Neural cell (in vitro differentiated cells): ENCODE data around the gene SOX18. TPM values are rescaled to one million over a fixed set of nuclear protein-coding genes. Genes with fewer than 3 reads are reported as not detected.

Experiments
- H2AFZ ChIP-seq: fragments of 200-600, 300-800 bp; sonication (generic), shearing (Covaris generic); 2 replicates; pipeline ENCODE4 v1.6.0; 2014; ENCODE audit warnings: low read depth, mild to moderate bottlenecking, antibody characterized with exemption, low read length, moderate library complexity
- H3F3A ChIP-seq: fragments of 200-600 bp; shearing (Covaris generic); 2 replicates; pipeline ENCODE4 v1.6.1; 2016; ENCODE audit warnings: mild to moderate bottlenecking, moderate library complexity, mixed read lengths, antibody characterized with exemption, low read length; ENCODE audit not compliant: insufficient read depth, poor library complexity, severe bottlenecking
- H3K27ac ChIP-seq: fragments of 200-600, 300-800 bp; sonication (generic), shearing (Covaris generic); 2 replicates; pipeline ENCODE4 v1.5.1; 2014; ENCODE audit warnings: mild to moderate bottlenecking, low read length, moderate library complexity
- H3K27me3 ChIP-seq: fragments of 300-800, 200-600 bp; sonication (generic), shearing (Covaris generic); 2 replicates; pipeline ENCODE4 v1.6.0; 2014; ENCODE audit warnings: mild to moderate bottlenecking, low read depth, low read length, moderate library complexity; ENCODE audit not compliant: insufficient read depth
- H3K36me3 ChIP-seq: fragments of 300-800, 200-600 bp; sonication (generic), shearing (Covaris generic); 2 replicates; pipeline ENCODE4 v1.5.1; 2014; ENCODE audit warnings: mild to moderate bottlenecking, antibody characterized with exemption, low read length, moderate library complexity; ENCODE audit not compliant: insufficient read depth
- H3K4me2 ChIP-seq: fragments of 300-800, 200-600 bp; sonication (generic), shearing (Covaris generic); 2 replicates; pipeline ENCODE4 v1.6.0; 2014; ENCODE audit warnings: mild to moderate bottlenecking, low read length
- H3K4me3 ChIP-seq: fragments of 300-800, 200-600 bp; sonication (generic), shearing (Covaris generic); 2 replicates; pipeline ENCODE4 v1.5.1; 2014; ENCODE audit warnings: mild to moderate bottlenecking, low read length, moderate library complexity
- H3K79me2 ChIP-seq: fragments of 200-600 bp; shearing (Covaris generic); replicated peaks from 2 replicates; pipeline ENCODE4 v1.6.0; 2014; ENCODE audit warnings: mild to moderate bottlenecking, low read length, moderate library complexity; ENCODE audit not compliant: insufficient read depth
- H3K9ac ChIP-seq: fragments of 300-800, 200-600 bp; sonication (generic), shearing (Covaris generic); 2 replicates; pipeline ENCODE4 v1.6.1; 2016; ENCODE audit warnings: mild to moderate bottlenecking, low read length, mixed read lengths
- H3K9me2 ChIP-seq: fragments of 200-600 bp; shearing (Covaris generic); 2 replicates; pipeline ENCODE4 v1.6.1; 2016; ENCODE audit warnings: mild to moderate bottlenecking, low read length, mixed read lengths; ENCODE audit not compliant: insufficient read depth
- H3K9me3 ChIP-seq: fragments of 200-600, 300-800 bp; sonication (generic), shearing (Covaris generic); 2 replicates; pipeline ENCODE4 v1.6.1; 2016; ENCODE audit warnings: mild to moderate bottlenecking, mixed run types, low read length, moderate library complexity, mixed read lengths
- H4K20me1 ChIP-seq: fragments of 200-600 bp; shearing (Covaris generic); 2 replicates; pipeline ENCODE4 v1.6.1; 2016; ENCODE audit warnings: mild to moderate bottlenecking, mixed run types; ENCODE audit not compliant: insufficient read depth
- EP300 ChIP-seq: fragments of 450-650 bp; conservative IDR thresholded peaks from 2 replicates; pipeline ENCODE4 v1.6.1; 2014; ENCODE audit warnings: antibody characterized with exemption, mild to moderate bottlenecking, moderate library complexity; ENCODE audit not compliant: poor library complexity, severe bottlenecking
- EZH2 ChIP-seq: fragments of 200-600, 300-800 bp; shearing (Covaris generic), sonication (generic); IDR thresholded peaks from 2 replicates; pipeline ENCODE4 v1.6.1; 2014; ENCODE audit warnings: antibody characterized with exemption, low read length, borderline replicate concordance, mild to moderate bottlenecking; ENCODE audit not compliant: insufficient read depth, poor library complexity, severe bottlenecking
- MXI1 ChIP-seq: fragments of 450-650 bp; conservative IDR thresholded peaks from 2 replicates; pipeline ENCODE4 v1.6.1; 2014; ENCODE audit warnings: antibody characterized with exemption, mild to moderate bottlenecking; ENCODE audit not compliant: poor library complexity, severe bottlenecking
- POLR2AphosphoS5 ChIP-seq: IDR thresholded peaks from 2 replicates; pipeline ENCODE4 v1.6.1; 2012
- RAD21 ChIP-seq: fragments of 450-650 bp; conservative IDR thresholded peaks from 2 replicates; pipeline ENCODE4 v1.6.1; 2014; ENCODE audit warnings: antibody characterized with exemption, mild to moderate bottlenecking, moderate library complexity
- REST ChIP-seq: IDR thresholded peaks from 2 replicates; pipeline ENCODE4 v1.6.1; 2012; ENCODE audit warnings: borderline replicate concordance
- SMC3 ChIP-seq: fragments of 450-650 bp; conservative IDR thresholded peaks from 2 replicates; pipeline ENCODE4 v1.6.1; 2014; ENCODE audit warnings: antibody characterized with exemption, mild to moderate bottlenecking, moderate library complexity; ENCODE audit not compliant: poor library complexity
- TAF1 ChIP-seq: IDR thresholded peaks from 2 replicates; pipeline ENCODE4 v1.6.1; 2012; ENCODE audit warnings: low read depth
- polyA plus RNA-seq: library from polyadenylated mRNA; depleted of rRNA; stranded (reverse); fragments of >200 nt; gene quantifications from 2 replicates; pipeline ENCODE4 v1.2.3, GENCODE V29; 2014
- TF ChIP-seq, protein P1 (sequence below): fragments of 450-650 bp; IDR thresholded peaks from 2 replicates; pipeline ENCODE4 v1.5.1; 2014; ENCODE audit warnings: antibody characterized with exemption, mild to moderate bottlenecking, moderate library complexity; ENCODE audit not compliant: poor library complexity, severe bottlenecking

Gene SOX18
- polyA plus RNA-seq, 1 donor from 2014 or later, result 0.12 TPM

GRCh38 chr20:64006490-64006889, 42.9 kb downstream of the SOX18 start:
- no peaks in the 10 kb centered on the region for H3K27me3 ChIP-seq
- no peak overlapping the region for H3K4me3 ChIP-seq
- peaks cover 7% of the 10 kb centered on the region for H3K36me3 ChIP-seq
- H3K27ac ChIP-seq, result no peak overlapping the region
- H3K79me2 ChIP-seq, result no peaks in the 10 kb centered on the region
- H3K4me2 ChIP-seq, result no peak overlapping the region
- H3K9me3 ChIP-seq, result no peaks in the 10 kb centered on the region
- H3K9me2 ChIP-seq, result no peaks in the 10 kb centered on the region
- TF ChIP-seq TAF1 (no peak), EZH2 (no peak), SMC3 (no peak), MXI1 (no peak), EP300 (no peak)
- H3K9ac ChIP-seq, result no peak overlapping the region
- H3F3A ChIP-seq, result no peaks in the 10 kb centered on the region
- H4K20me1 ChIP-seq, result no peaks in the 10 kb centered on the region
- H2AFZ ChIP-seq, result no peak overlapping the region

DNA sequence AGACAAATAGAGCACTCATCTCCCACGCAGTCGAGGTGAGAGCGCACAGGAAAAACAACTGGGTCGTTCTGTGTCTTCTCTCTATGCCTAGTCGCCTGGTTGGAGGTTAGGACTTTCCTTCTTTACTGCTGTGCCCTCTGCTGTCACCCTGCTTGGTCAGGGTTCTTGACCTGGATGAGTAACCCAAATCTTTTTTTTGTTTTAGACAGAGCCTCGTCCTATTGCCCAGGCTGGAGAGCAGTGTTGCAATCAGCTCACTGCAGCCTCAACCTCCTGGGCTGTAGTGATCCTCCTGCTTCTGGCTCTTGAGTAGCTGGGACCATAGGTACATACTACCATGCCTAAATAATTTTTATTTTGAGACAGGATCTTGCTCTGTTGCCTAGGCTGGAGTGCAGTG, 44.0 kb downstream of the SOX18 start:
- Histone ChIP-seq H3K4me2 (no peak overlapping the region), H3K79me2 (no peaks in the 10 kb centered on the region), H4K20me1 (no peaks in the 10 kb centered on the region), H3F3A (no peaks in the 10 kb centered on the region), H3K9me2 (no peaks in the 10 kb centered on the region), H3K9ac (no peak overlapping the region), H3K4me3 (no peak overlapping the region), H3K27ac (no peak overlapping the region), H3K27me3 (no peaks in the 10 kb centered on the region), H3K36me3 (peaks cover 7% of the 10 kb centered on the region), H2AFZ (no peak overlapping the region), H3K9me3 (no peaks in the 10 kb centered on the region)
- TF ChIP-seq TAF1, result no peak
- TF ChIP-seq, protein P1, sequence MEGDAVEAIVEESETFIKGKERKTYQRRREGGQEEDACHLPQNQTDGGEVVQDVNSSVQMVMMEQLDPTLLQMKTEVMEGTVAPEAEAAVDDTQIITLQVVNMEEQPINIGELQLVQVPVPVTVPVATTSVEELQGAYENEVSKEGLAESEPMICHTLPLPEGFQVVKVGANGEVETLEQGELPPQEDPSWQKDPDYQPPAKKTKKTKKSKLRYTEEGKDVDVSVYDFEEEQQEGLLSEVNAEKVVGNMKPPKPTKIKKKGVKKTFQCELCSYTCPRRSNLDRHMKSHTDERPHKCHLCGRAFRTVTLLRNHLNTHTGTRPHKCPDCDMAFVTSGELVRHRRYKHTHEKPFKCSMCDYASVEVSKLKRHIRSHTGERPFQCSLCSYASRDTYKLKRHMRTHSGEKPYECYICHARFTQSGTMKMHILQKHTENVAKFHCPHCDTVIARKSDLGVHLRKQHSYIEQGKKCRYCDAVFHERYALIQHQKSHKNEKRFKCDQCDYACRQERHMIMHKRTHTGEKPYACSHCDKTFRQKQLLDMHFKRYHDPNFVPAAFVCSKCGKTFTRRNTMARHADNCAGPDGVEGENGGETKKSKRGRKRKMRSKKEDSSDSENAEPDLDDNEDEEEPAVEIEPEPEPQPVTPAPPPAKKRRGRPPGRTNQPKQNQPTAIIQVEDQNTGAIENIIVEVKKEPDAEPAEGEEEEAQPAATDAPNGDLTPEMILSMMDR, result no peak
- TF ChIP-seq EP300, result no peak
- no peak for TF ChIP-seq POLR2AphosphoS5
- no peak for TF ChIP-seq MXI1
- no peak for TF ChIP-seq SMC3
- no peak for TF ChIP-seq EZH2
- no peak for TF ChIP-seq RAD21
- no peak for TF ChIP-seq REST
